B cell (primary cell): ENCODE data around the gene RIPOR1. TPM values are rescaled to one million over a fixed set of nuclear protein-coding genes. Genes with fewer than 3 reads are reported as not detected.

Experiments used
- ATAC-seq: fragments of 200-7000 bp; cut with Tn5 transposase; one replicate; pipeline ENCODE4 v1.10.0; 2021; ENCODE audit warnings: low read depth, mild to moderate bottlenecking, moderate number of reproducible peaks, moderate library complexity
- CTCF ChIA-PET: fragments of 350-600 bp; sonication (Branson Sonifier 250); formaldehyde crosslinking; loops from one replicate; lab custom pipeline; 2021; ENCODE audit warnings: antibody characterized with exemption, inconsistent platforms; lab: Charles Lee
- POLR2A ChIA-PET: fragments of 350-600 bp; sonication (Branson Sonifier 250); formaldehyde crosslinking; loops from one replicate; lab custom pipeline; 2021; ENCODE audit warnings: antibody characterized with exemption; lab: Charles Lee
- DNase-seq: peaks from one replicate; pipeline ENCODE4 v3.0.0; 2013
- H2AFZ ChIP-seq: 2 replicates; pipeline ENCODE4 v1.6.1; 2012; ENCODE audit warnings: mild to moderate bottlenecking, low read depth, low read length; ENCODE audit not compliant: insufficient read depth, poor library complexity, severe bottlenecking
- H3K27ac ChIP-seq, 2 donors: 1 replicate in 1 of 2; 2 replicates in 1 of 2; pipeline ENCODE4 v1.5.1; 2012 to 2013; ENCODE audit warnings: low read length in 2 of 2, mild to moderate bottlenecking in 2 of 2, moderate library complexity in 1 of 2
- H3K27me3 ChIP-seq, 4 experiments: fragments of 200-600 bp in 1 of 4; sonication (generic) in 1 of 4; replicated peaks in 1 of 4; 1 replicate in 2 of 4; 2 replicates in 2 of 4; pipeline versions ENCODE4 v1.6.1 to v1.7.0; 2013 to 2016; ENCODE audit warnings: low read length in 3 of 4, mild to moderate bottlenecking in 2 of 4, mixed read lengths in 1 of 4, moderate library complexity in 1 of 4; ENCODE audit not compliant: insufficient read depth in 4 of 4, control insufficient read depth in 3 of 4; ENCODE audit errors: control extremely low read depth in 1 of 4
- H3K36me3 ChIP-seq, 2 experiments: replicated peaks in 1 of 2; 1 replicate in 1 of 2; 2 replicates in 1 of 2; pipeline versions ENCODE4 v1.6.1 to v1.7.1; 2013; ENCODE audit warnings: low read length in 1 of 2; ENCODE audit not compliant: insufficient read depth in 2 of 2, control insufficient read depth in 1 of 2; ENCODE audit errors: control extremely low read depth in 1 of 2, extremely low read depth in 1 of 2
- H3K4me1 ChIP-seq, 2 donors: fragments of 200-600 bp in 1 of 2; sonication (generic) in 1 of 2; 1 replicate in 1 of 2; 2 replicates in 1 of 2; pipeline versions ENCODE4 v1.5.1 to v1.6.1; 2013 to 2017; ENCODE audit warnings: low read length in 2 of 2; ENCODE audit not compliant: control insufficient read depth in 2 of 2, insufficient read depth in 2 of 2
- H3K4me2 ChIP-seq: replicated peaks from 2 replicates; pipeline ENCODE3; 2012; ENCODE audit warnings: mild to moderate bottlenecking, low read depth, low read length; ENCODE audit not compliant: poor library complexity, severe bottlenecking
- H3K4me3 ChIP-seq, 5 experiments: fragments of 200-600 bp in 1 of 5; sonication (generic) in 1 of 5; 1 replicate in 3 of 5; 2 replicates in 2 of 5; pipeline versions ENCODE4 v1.5.1 to v1.7.0; 2011 to 2016; ENCODE audit warnings: low read length in 4 of 5, mild to moderate bottlenecking in 4 of 5, low read depth in 2 of 5, control low read depth in 1 of 5, moderate library complexity in 1 of 5; ENCODE audit not compliant: insufficient read depth in 1 of 5; ENCODE audit errors: control extremely low read depth in 1 of 5, extremely low read depth in 1 of 5
- H3K79me2 ChIP-seq: fragments of 200-600 bp; sonication (generic); one replicate; pipeline ENCODE4 v1.6.0; 2016; ENCODE audit warnings: low read length; ENCODE audit not compliant: control insufficient read depth, insufficient read depth
- H3K9ac ChIP-seq: fragments of 200-600 bp; sonication (generic); 2 replicates; pipeline ENCODE4 v1.6.1; 2017; ENCODE audit warnings: mild to moderate bottlenecking, low read length, moderate library complexity
- H3K9me3 ChIP-seq, 3 donors: one replicate each; pipeline versions ENCODE4 v1.6.1 to v1.7.1; 2013; ENCODE audit warnings: low read length in 2 of 3; ENCODE audit not compliant: control insufficient read depth in 2 of 3, insufficient read depth in 1 of 3; ENCODE audit errors: control extremely low read depth in 1 of 3
- H4K20me1 ChIP-seq: 2 replicates; pipeline ENCODE4 v1.6.0; 2012; ENCODE audit warnings: mild to moderate bottlenecking, low read length; ENCODE audit not compliant: insufficient read depth, control insufficient read depth, poor library complexity, severe bottlenecking
- H3K27ac Mint-ChIP-seq: one replicate; pipeline ENCODE4 v1.8.0; 2021; ENCODE audit warnings: mixed read lengths
- H3K27me3 Mint-ChIP-seq: one replicate; pipeline ENCODE4 v1.8.0; 2021; ENCODE audit warnings: mixed read lengths
- H3K4me1 Mint-ChIP-seq: one replicate; pipeline ENCODE4 v1.8.0; 2021; ENCODE audit warnings: mixed read lengths
- H3K4me3 Mint-ChIP-seq: one replicate; pipeline ENCODE4 v1.8.0; 2021; ENCODE audit warnings: mixed read lengths
- H3K9me3 Mint-ChIP-seq: one replicate; pipeline ENCODE4 v1.8.0; 2022; ENCODE audit warnings: mixed read lengths; ENCODE audit not compliant: insufficient read depth
- EZH2 ChIP-seq: IDR thresholded peaks from 2 replicates; pipeline ENCODE4 v1.6.1; 2012; ENCODE audit warnings: borderline replicate concordance, low read depth, mild to moderate bottlenecking, moderate library complexity, low read length; ENCODE audit not compliant: insufficient read depth, poor library complexity, severe bottlenecking
- WGBS: methylation state at CpG from one replicate; pipeline ENCODE4 v1.1.5; 2013; ENCODE audit warnings: missing lambda C conversion rate; ENCODE audit not compliant: insufficient coverage; 5-methylcytosine and 5-hydroxymethylcytosine counted together
- intact Hi-C: fragments of 100-400 bp; cut with micrococcal nuclease; formaldehyde crosslinking; loops from one replicate; pipeline ENCODE4 v1.10.0; 2022
- polyA plus RNA-seq: library from polyadenylated mRNA; depleted of rRNA; stranded (reverse); fragments of >200 nt; gene quantifications from 2 replicates; pipeline ENCODE4 v1.2.3, GENCODE V29; 2012
- total RNA-seq, 2 donors: library from RNA; stranded (reverse); fragments of 120-200 nt in 1 of 2; gene quantifications; 1 replicate in 1 of 2; 2 replicates in 1 of 2; pipeline versions ENCODE4 v1.2.3 to v1.2.4, GENCODE V29; 2013 to 2022
- TF ChIP-seq, protein P1 (sequence below): fragments of 200-600 bp; IDR thresholded peaks from one replicate; pipeline ENCODE4 v1.8.0; 2022; ENCODE audit warnings: antibody characterized with exemption, mild to moderate bottlenecking

RIPOR1 gene
- total and polyA plus RNA-seq, 2 donors (not counting 1 experiment from before 2014, with no cell fraction given): 124 to 363 TPM

DNA sequence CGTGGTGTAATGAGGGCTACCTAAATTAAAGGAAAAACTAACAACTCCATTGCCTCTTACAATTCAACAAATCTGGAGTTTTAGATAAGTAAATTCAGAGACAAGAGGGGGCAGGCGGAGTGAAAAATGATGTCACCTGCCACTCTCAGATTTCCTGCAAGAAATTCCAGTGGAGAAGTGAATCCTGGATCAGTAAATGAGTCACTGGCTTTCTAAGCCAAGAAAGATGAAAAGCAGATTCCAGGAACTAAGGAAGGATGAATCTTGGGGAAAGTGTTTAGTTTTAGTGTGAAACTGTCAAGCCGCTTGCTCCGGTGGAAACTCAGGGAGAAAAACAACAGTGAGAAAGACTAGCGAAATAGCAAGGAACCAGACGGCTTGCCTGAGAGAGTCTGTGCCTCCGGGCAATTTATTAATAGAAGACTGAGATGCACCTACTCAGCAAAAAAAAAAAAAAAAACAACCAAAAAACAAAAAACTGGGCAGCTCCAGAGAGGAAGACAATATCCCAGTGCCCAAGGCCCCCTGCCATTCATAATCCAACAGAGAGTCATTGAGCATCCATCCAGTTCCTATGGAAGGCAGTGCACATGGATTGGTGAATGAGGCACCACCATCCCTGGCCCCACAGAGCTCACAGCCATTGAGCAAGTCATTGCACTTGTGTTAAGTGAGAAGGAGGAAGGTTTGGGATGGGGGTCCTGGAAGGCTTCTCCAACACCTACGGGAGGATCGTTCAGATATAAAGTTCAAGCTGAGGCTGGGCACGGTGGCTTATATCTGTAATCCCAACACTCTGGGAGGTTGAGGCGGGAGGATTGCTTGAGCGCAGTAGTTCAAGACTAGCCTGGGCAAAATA is 12.1 kb upstream of the RIPOR1 start:
- no peaks in the 10 kb centered on the region for H3K27me3 Mint-ChIP-seq
- peak overlapping the region; percentile 88 for H3K4me2 ChIP-seq
- peak overlapping the region; percentile 19 for H3K9ac ChIP-seq
- 74% methylated on average over 8 of the region's 12 CpGs for WGBS
- peaks cover 74 to 95% of the 10 kb centered on the region in 2 donors for H3K4me1 ChIP-seq
- ATAC-seq (no peak), DNase-seq (no peak)
- peaks cover 20% of the 10 kb centered on the region for H3K79me2 ChIP-seq
- peaks cover 77% of the 10 kb centered on the region for H3K4me1 Mint-ChIP-seq
- no peaks in the 10 kb centered on the region for H4K20me1 ChIP-seq
- CTCF ChIA-PET: interaction anchor here (0.8 to 18.8 kb wide), 17 partner anchors 9 to 156 kb away, joined by 3 to 817 read pairs (median 7); partner anchors contain the start of genes AGRP, ATP6V0D1, CARMIL2 and CTCF
- no peak overlapping the region for H3K4me3 ChIP-seq
- peak overlapping the region; percentile 94 to 96 for H3K27ac ChIP-seq
- no peak overlapping the region for H2AFZ ChIP-seq
- POLR2A ChIA-PET: interaction anchor here (0.6 to 3.7 kb wide), 13 partner anchors 9 to 420 kb away, joined by 3 to 17 read pairs (median 6); partner anchors contain the start of genes ATP6V0D1, CARMIL2, PSMB10 and RIPOR1
- TF ChIP-seq, protein P1, sequence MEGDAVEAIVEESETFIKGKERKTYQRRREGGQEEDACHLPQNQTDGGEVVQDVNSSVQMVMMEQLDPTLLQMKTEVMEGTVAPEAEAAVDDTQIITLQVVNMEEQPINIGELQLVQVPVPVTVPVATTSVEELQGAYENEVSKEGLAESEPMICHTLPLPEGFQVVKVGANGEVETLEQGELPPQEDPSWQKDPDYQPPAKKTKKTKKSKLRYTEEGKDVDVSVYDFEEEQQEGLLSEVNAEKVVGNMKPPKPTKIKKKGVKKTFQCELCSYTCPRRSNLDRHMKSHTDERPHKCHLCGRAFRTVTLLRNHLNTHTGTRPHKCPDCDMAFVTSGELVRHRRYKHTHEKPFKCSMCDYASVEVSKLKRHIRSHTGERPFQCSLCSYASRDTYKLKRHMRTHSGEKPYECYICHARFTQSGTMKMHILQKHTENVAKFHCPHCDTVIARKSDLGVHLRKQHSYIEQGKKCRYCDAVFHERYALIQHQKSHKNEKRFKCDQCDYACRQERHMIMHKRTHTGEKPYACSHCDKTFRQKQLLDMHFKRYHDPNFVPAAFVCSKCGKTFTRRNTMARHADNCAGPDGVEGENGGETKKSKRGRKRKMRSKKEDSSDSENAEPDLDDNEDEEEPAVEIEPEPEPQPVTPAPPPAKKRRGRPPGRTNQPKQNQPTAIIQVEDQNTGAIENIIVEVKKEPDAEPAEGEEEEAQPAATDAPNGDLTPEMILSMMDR: no peak
- no peak for TF ChIP-seq EZH2
- no peaks in the 10 kb centered on the region for H3K9me3 Mint-ChIP-seq
- peak overlapping the region; percentile 98 for H3K27ac Mint-ChIP-seq
- intact Hi-C loops: loop anchor here (2.0 to 5.0 kb wide), 2 partner anchors 14 to 476 kb away; no protein-coding TSS in a partner anchor
- H3K27me3 ChIP-seq: no peaks in the 10 kb centered on the region
- H3K36me3 ChIP-seq: no peaks in the 10 kb centered on the region
- peak overlapping the region; percentile 47 for H3K4me3 Mint-ChIP-seq
- H3K9me3 ChIP-seq: no peaks in the 10 kb centered on the region
